Lower leg skin (tissue), 3 donors: Measurements from ENCODE around the gene COL4A4.

Source experiments
- CTCF ChIP-seq, 3 donors: fragments of 450-650 bp; IDR thresholded peaks; one replicate each; pipeline ENCODE4 v1.5.1; 2016; ENCODE audit warnings: antibody characterized with exemption in 3 of 3, mild to moderate bottlenecking in 3 of 3, moderate library complexity in 2 of 3
- POLR2A ChIP-seq, 2 donors: fragments of 450-650 bp; IDR thresholded peaks; one replicate each; pipeline ENCODE4 v1.6.1; 2016 to 2017; ENCODE audit warnings: antibody characterized with exemption in 2 of 2, mild to moderate bottlenecking in 1 of 2, moderate library complexity in 1 of 2

- TF ChIP-seq CTCF (IDR thresholded peaks at IDR 0.05) (no peak), POLR2A (IDR thresholded peaks at IDR 0.05) (no peak)
Measured at GRCh38 chr2:226977775-226978190, 186.2 kb downstream of the COL4A4 start.
